Neural cell (in vitro differentiated cells): ENCODE data around the gene MSI2. TPM values are rescaled to one million over a fixed set of nuclear protein-coding genes. Genes with fewer than 3 reads are reported as not detected.

Experiments used
- H2AFZ ChIP-seq: fragments of 200-600, 300-800 bp; sonication (generic), shearing (Covaris generic); 2 replicates; pipeline ENCODE4 v1.6.0; 2014; ENCODE audit warnings: low read depth, mild to moderate bottlenecking, antibody characterized with exemption, low read length, moderate library complexity
- H3F3A ChIP-seq: fragments of 200-600 bp; shearing (Covaris generic); 2 replicates; pipeline ENCODE4 v1.6.1; 2016; ENCODE audit warnings: mild to moderate bottlenecking, moderate library complexity, mixed read lengths, antibody characterized with exemption, low read length; ENCODE audit not compliant: insufficient read depth, poor library complexity, severe bottlenecking
- H3K27ac ChIP-seq: fragments of 200-600, 300-800 bp; sonication (generic), shearing (Covaris generic); 2 replicates; pipeline ENCODE4 v1.5.1; 2014; ENCODE audit warnings: mild to moderate bottlenecking, low read length, moderate library complexity
- H3K27me3 ChIP-seq: fragments of 300-800, 200-600 bp; sonication (generic), shearing (Covaris generic); 2 replicates; pipeline ENCODE4 v1.6.0; 2014; ENCODE audit warnings: mild to moderate bottlenecking, low read depth, low read length, moderate library complexity; ENCODE audit not compliant: insufficient read depth
- H3K36me3 ChIP-seq: fragments of 300-800, 200-600 bp; sonication (generic), shearing (Covaris generic); 2 replicates; pipeline ENCODE4 v1.5.1; 2014; ENCODE audit warnings: mild to moderate bottlenecking, antibody characterized with exemption, low read length, moderate library complexity; ENCODE audit not compliant: insufficient read depth
- H3K4me2 ChIP-seq: fragments of 300-800, 200-600 bp; sonication (generic), shearing (Covaris generic); 2 replicates; pipeline ENCODE4 v1.6.0; 2014; ENCODE audit warnings: mild to moderate bottlenecking, low read length
- H3K4me3 ChIP-seq: fragments of 300-800, 200-600 bp; sonication (generic), shearing (Covaris generic); 2 replicates; pipeline ENCODE4 v1.5.1; 2014; ENCODE audit warnings: mild to moderate bottlenecking, low read length, moderate library complexity
- H3K79me2 ChIP-seq: fragments of 200-600 bp; shearing (Covaris generic); replicated peaks from 2 replicates; pipeline ENCODE4 v1.6.0; 2014; ENCODE audit warnings: mild to moderate bottlenecking, low read length, moderate library complexity; ENCODE audit not compliant: insufficient read depth
- H3K9ac ChIP-seq: fragments of 300-800, 200-600 bp; sonication (generic), shearing (Covaris generic); 2 replicates; pipeline ENCODE4 v1.6.1; 2016; ENCODE audit warnings: mild to moderate bottlenecking, low read length, mixed read lengths
- H3K9me2 ChIP-seq: fragments of 200-600 bp; shearing (Covaris generic); 2 replicates; pipeline ENCODE4 v1.6.1; 2016; ENCODE audit warnings: mild to moderate bottlenecking, low read length, mixed read lengths; ENCODE audit not compliant: insufficient read depth
- H3K9me3 ChIP-seq: fragments of 200-600, 300-800 bp; sonication (generic), shearing (Covaris generic); 2 replicates; pipeline ENCODE4 v1.6.1; 2016; ENCODE audit warnings: mild to moderate bottlenecking, mixed run types, low read length, moderate library complexity, mixed read lengths
- H4K20me1 ChIP-seq: fragments of 200-600 bp; shearing (Covaris generic); 2 replicates; pipeline ENCODE4 v1.6.1; 2016; ENCODE audit warnings: mild to moderate bottlenecking, mixed run types; ENCODE audit not compliant: insufficient read depth
- CTCF ChIP-seq: fragments of 450-650 bp; IDR thresholded peaks from 2 replicates; pipeline ENCODE4 v1.5.1; 2014; ENCODE audit warnings: antibody characterized with exemption, mild to moderate bottlenecking, moderate library complexity; ENCODE audit not compliant: poor library complexity, severe bottlenecking
- EP300 ChIP-seq: fragments of 450-650 bp; conservative IDR thresholded peaks from 2 replicates; pipeline ENCODE4 v1.6.1; 2014; ENCODE audit warnings: antibody characterized with exemption, mild to moderate bottlenecking, moderate library complexity; ENCODE audit not compliant: poor library complexity, severe bottlenecking
- EZH2 ChIP-seq: fragments of 200-600, 300-800 bp; shearing (Covaris generic), sonication (generic); IDR thresholded peaks from 2 replicates; pipeline ENCODE4 v1.6.1; 2014; ENCODE audit warnings: antibody characterized with exemption, low read length, borderline replicate concordance, mild to moderate bottlenecking; ENCODE audit not compliant: insufficient read depth, poor library complexity, severe bottlenecking
- MXI1 ChIP-seq: fragments of 450-650 bp; conservative IDR thresholded peaks from 2 replicates; pipeline ENCODE4 v1.6.1; 2014; ENCODE audit warnings: antibody characterized with exemption, mild to moderate bottlenecking; ENCODE audit not compliant: poor library complexity, severe bottlenecking
- POLR2AphosphoS5 ChIP-seq: IDR thresholded peaks from 2 replicates; pipeline ENCODE4 v1.6.1; 2012
- RAD21 ChIP-seq: fragments of 450-650 bp; conservative IDR thresholded peaks from 2 replicates; pipeline ENCODE4 v1.6.1; 2014; ENCODE audit warnings: antibody characterized with exemption, mild to moderate bottlenecking, moderate library complexity
- REST ChIP-seq: IDR thresholded peaks from 2 replicates; pipeline ENCODE4 v1.6.1; 2012; ENCODE audit warnings: borderline replicate concordance
- SMC3 ChIP-seq: fragments of 450-650 bp; conservative IDR thresholded peaks from 2 replicates; pipeline ENCODE4 v1.6.1; 2014; ENCODE audit warnings: antibody characterized with exemption, mild to moderate bottlenecking, moderate library complexity; ENCODE audit not compliant: poor library complexity
- TAF1 ChIP-seq: IDR thresholded peaks from 2 replicates; pipeline ENCODE4 v1.6.1; 2012; ENCODE audit warnings: low read depth
- polyA plus RNA-seq: library from polyadenylated mRNA; depleted of rRNA; stranded (reverse); fragments of >200 nt; gene quantifications from 2 replicates; pipeline ENCODE4 v1.2.3, GENCODE V29; 2014

MSI2 gene
- polyA plus RNA-seq, 1 donor from 2014 or later, result 61.4 TPM

- TF ChIP-seq POLR2AphosphoS5 (no peak), MXI1 (no peak), EP300 (no peak), RAD21 (no peak), CTCF (no peak), SMC3 (no peak), EZH2 (no peak), TAF1 (no peak), REST (no peak)
- Histone ChIP-seq H3K4me2 (no peak overlapping the region), H3K9ac (no peak overlapping the region), H4K20me1 (no peaks in the 10 kb centered on the region), H3K36me3 (peaks cover 8% of the 10 kb centered on the region), H3K27me3 (no peaks in the 10 kb centered on the region), H3F3A (no peaks in the 10 kb centered on the region), H2AFZ (no peak overlapping the region), H3K9me2 (no peaks in the 10 kb centered on the region), H3K4me3 (no peak overlapping the region), H3K79me2 (peaks cover 66% of the 10 kb centered on the region), H3K27ac (no peak overlapping the region), H3K9me3 (no peaks in the 10 kb centered on the region)
These were observed 93.9 kb downstream of the MSI2 start for GRCh38 chr17:57350266-57350665.

- no peaks in the 10 kb centered on the region for H3K9me2 ChIP-seq
- H3K4me3 ChIP-seq, result no peak overlapping the region
- H3K27ac ChIP-seq, result no peak overlapping the region
- no peak overlapping the region for H3K4me2 ChIP-seq
- H3F3A ChIP-seq, result peaks cover 2% of the 10 kb centered on the region
- H3K79me2 ChIP-seq, result peaks cover 58% of the 10 kb centered on the region
- no peak overlapping the region for H3K9ac ChIP-seq
- peaks cover 5% of the 10 kb centered on the region for H3K36me3 ChIP-seq
- H3K27me3 ChIP-seq, result no peaks in the 10 kb centered on the region
- TF ChIP-seq TAF1 (no peak), POLR2AphosphoS5 (no peak), REST (no peak), EP300 (no peak), EZH2 (no peak), RAD21 (no peak), SMC3 (no peak), MXI1 (no peak), CTCF (no peak)
- H4K20me1 ChIP-seq, result no peaks in the 10 kb centered on the region
- H3K9me3 ChIP-seq, result no peaks in the 10 kb centered on the region
- H2AFZ ChIP-seq, result no peak overlapping the region
These were observed 96.4 kb downstream of the MSI2 start for GRCh38 chr17:57352665-57353175.
